Measurements from ENCODE around the gene ZMYM2.

Gene ZMYM2

DNA sequence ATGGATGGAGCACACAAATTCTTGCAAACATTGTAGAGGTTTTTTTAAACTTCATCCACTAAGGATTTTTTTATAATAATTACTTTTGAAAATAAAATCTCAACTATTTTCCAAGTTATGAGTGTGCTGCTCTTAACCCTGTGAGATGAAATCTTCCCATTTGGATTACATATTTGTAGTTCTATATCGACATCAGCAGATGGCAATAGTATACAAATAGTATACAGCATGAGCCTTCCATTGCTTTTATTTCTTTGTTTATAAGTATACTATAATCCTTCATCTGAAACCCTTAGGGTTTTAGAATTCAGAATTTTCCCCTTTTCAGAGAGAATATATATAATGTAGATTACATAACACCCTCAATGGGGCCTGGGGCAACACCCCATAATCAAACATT is 131.8 kb downstream of the ZMYM2 start:
- DNase-seq = no peak
- intact Hi-C loops (cut with DNase I) = loop anchor here (2.0 kb wide), 1 partner anchor 72 kb away; no protein-coding TSS in a partner anchor

DNA sequence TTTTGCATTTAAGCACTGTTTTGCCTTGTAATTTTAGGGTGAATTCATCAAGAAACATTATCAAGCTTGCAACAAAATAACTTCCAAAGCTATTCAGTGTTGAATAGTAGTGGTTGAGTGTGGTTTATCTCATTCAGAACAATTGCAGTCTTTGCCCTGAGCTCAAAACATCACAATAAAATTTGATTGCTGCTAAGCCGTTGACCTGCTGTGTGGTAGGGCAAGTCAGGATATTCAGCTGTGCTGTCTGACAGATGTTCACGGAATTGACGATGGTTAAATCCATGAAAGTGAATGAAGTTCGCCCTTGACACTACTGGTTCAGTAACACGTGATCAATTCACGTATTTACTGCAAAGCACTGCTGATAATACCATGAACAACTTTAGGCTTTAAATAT is 135.4 kb downstream of the ZMYM2 start:
- intact Hi-C loops (cut with DNase I) = no loop called here
- DNase-seq = no peak

DNA sequence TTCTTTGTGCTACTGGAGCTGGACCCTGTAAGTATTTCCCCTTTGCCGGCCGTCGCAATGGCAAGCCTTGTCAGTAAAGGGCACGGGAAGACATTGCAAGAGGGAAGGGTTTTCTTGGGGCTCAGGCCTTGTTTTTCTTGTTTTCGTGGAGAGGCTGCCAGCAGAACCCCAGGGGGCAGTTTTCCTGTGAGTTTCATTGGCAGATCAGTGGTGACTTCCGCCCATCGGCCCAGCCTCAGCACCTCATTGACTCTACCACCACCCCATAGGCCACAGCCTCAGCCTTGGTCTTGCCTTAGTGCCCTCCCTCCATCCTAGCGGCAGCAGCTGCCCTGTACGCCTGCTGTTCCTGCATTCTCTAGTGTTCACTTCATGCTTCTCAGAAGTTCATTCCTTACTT is 140.8 kb downstream of the ZMYM2 start:
- no peak for DNase-seq
- intact Hi-C loops (cut with DNase I) = no loop called here

DNA sequence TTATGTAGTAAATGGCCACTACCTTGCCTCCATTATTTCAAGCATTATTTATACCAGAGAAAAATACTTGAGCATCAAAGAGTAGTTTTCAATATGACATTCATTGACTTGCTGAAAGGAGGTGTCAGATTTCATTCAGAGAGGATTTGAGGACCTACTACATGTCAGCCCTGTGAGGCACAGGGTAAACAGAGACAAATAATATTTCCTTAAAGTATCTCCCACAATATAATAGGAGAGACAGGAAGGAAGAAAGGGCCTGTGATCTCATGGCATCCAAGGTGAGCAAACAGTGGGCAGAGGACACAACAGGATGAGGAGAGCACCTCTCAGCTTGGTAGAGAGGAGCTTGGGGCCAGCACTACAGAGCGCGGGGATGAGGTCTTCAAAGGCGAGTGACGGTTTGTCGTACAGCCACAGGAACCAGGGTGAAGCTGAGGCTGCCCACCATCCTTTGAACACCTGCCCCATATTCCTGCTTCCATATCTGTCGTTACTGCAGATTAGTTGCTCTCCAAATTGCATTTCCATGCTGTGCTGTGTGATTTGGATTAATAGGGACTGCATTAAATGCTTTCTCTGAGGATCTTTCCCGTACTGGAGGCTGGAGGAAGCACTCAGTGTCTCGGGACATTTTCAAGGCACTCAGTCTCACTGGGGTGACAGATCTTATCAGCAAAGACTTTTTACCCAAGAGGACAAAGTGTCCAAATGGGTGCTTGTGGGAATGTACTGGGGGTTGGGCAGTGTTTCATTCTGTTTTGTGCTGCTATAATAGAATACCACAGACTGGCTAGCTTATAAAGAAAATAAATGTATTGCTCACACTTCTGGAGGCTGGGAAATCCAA is 143.2 kb downstream of the ZMYM2 start:
- intact Hi-C loops (cut with DNase I) = no loop called here

DNA sequence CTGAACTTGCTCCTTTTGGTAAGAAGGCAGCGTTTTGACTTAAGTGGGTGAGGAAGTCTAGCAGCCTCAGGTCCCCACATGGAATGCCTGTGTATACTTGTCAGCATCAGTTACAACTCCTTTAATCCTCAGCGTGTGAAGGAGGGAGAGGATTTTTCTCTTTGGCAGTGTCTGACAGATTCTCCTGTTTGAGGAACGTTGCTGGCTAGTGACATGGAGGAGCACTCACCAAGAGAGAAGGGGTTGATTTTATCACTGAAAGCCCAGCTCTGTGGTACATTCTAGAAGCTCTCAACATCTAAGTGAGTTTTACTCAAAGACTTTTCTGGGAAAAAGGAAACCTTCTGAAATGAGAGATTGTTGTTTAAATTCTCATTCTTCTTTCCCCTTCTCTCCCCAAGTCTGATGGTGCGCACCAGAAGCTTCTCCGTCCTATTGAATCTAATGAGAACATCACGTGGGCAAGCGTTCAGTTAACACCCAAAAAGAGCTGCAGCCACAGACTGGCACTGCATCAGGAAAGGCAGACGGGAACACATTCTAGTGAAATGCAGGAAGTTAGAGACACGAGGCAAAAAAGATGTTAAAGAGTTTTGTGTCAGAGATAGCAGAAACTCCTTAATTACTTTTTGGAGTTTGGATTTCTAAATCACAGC is 144.1 kb downstream of the ZMYM2 start:
- intact Hi-C loops (cut with DNase I) = no loop called here
- DNase-seq = no peak

More for the DNA sequence above, 143.2 kb downstream of the ZMYM2 start:
- DNase-seq = no peak

DNA sequence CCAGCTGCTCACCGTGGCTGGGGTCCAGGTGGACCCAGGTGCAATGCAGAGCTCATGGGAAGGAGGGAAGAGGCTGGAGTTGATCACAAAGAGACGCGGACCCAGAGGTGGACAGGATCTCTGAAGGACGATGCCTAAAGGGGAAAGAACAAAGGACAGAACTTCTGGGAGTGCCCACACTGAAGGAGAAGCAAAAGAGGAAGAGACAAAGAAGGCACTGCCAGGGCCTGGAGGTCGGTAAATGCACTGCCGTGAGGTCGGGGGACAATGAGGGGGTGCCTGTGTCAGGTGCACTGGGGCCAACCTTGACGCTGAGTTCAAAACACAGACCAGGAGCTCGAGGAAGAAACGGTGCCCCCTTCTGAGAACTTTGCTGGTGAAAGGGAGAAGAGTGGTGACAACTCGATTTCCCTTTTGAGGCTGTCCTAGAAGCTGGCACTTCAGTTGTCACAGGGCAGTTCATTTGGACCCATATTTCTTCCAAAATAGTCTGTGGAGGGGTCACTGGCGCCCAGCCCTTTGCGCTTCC is 146.7 kb downstream of the ZMYM2 start:
- intact Hi-C loops (cut with DNase I) = no loop called here
- DNase-seq = no peak

DNA sequence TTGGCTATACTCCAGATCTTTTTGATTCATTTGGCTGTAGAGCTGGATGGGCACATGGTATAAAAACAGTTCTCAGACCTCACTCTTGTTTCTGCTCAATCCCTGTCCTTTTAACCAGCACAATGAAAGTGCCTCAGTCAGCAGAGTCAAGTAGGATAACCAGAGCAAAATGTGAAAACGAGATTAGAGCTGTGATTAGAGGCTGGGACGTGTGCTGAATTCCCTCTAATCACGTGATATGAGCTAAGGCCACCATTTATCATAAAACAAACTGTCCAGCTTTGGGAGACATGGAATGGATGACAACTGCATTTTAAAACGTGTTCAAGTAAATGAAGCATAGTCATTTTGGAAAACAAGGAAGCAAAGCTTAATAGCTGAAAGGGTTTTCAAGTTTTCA is 148.2 kb downstream of the ZMYM2 start:
- DNase-seq = no peak
- intact Hi-C loops (cut with DNase I) = no loop called here

DNA sequence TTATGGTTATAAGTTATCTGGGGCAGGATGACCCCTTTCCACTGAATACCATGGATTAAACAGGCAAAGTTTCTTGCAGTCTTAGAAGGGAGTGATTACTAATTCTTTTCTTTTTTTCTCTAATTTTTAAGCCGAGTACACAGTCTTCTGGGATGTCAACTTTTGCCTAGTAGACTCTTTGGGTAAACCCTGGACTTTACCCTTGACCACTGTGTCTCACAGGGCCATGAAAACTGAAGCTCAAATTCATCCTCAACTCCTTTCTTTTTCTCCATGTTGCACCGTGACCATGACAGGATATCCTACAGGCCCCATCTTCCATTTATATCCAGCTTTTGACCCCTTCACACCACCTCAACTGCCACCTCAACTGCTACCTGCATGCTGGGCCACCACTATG is 150.5 kb downstream of the ZMYM2 start:
- intact Hi-C loops (cut with DNase I) = no loop called here
- no peak for DNase-seq

DNA sequence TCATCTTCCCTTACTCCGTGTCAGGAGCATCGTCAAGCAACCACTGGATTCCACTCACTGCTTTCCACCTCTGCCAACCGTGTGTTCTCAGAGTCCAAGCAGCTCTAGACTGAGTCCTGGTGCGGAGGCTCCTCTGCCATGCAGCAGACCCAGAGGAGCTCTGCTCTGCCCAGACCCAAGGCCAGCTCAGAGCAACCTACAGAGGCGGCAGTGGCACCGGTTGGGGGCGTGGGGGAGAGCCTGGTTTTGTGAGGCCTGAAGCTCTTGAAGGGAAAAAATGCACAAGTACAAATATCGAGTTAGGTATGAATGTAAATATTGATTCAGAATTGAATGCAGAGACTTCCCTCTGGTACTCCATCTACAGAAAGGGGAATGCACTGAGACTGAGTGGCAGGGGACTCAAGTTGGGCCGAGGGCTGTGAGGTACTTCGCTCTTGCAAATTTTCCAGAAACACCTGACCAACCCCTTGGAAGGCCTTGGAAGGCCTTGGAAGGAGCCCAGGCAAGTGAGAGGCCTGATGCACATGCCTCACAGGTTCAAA is 155.6 kb downstream of the ZMYM2 start:
- intact Hi-C loops (cut with DNase I) = no loop called here
- DNase-seq = no peak

DNA sequence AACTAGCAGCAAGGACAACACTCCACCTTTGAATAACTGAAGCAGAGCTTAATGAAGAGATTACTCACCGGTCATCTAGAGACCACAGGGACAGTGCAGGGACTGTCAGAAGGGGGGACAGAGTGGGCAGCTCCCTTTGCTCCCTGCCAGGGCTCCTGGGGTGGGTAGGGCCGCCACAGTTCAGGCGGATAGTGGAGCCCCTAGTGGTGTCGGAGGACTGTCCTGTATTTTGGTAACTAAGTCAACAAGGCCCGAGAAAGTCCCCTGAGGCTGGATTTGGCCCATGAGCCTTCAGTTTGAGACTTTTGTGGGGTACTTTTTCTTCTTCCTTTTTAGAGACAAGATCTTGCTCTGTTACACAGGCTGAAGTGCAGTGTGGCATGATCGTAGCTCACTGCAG is 157.7 kb downstream of the ZMYM2 start:
- intact Hi-C loops (cut with DNase I) = no loop called here
- no peak for DNase-seq

DNA sequence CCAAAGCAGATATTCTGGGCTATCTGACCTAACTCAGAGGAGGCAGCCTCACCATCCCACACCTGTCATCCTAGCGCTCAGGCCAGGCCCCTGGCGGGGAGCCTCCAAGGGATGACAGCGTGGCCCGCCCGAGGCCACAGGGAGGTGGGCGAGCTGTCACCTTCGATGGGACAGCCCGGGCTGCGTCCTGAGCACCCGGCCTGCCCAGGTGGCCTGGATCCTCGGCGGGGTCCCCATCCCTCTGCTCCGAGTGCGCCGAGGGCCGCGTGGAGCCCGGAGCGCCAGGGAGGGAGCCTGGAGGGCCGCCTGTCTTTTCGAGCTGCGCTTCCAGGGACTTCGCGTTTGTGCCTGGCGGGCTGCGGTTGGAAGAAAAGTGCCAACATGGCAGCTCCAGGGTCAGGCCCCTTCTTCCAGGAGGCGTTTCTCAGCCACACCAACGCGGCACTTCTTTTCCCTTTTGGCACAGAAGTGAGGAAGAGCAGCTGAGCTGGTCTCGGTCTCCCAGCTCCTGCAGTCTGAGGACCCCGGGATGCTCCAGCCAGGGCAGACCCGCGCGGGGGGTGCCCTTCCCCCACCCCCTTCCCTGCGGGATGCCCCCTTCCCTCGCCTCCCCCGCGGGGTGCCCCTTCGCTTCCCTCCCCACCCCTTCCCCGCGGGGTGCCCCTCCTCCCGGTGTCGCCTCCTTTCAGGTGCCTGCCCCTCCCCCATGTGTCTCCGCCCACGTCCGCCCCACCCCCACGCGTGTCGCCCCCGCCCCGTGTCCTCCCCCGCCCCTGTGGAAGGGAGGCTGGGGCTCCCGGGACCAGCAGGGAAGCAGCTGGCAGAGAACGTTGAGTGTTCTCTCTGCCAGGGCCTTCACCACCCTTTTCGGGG is 160.0 kb downstream of the ZMYM2 start:
- peak; percentile 12 to 91 (median 48) for DNase-seq
- intact Hi-C loops (cut with DNase I) = no loop called here

DNA sequence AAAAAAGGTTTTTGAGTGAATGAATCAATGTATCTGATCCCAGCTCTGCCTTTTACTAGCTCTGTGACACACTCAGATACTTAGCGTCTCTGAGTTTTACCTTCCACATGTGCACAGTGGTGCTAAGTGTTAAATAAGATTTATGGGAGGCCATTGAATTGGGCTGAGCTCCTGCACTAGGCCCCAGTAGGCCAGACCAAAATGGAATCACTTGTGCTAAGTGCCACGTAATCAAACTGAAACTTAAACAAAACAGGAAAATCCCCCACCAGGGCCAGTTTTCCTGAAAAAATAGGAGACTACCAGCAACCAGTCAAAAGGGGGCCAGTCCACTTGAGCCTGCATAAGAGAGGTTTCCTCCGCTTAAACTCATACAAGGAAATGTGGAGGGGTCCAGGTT is 161.4 kb downstream of the ZMYM2 start:
- intact Hi-C loops (cut with DNase I) = no loop called here
- no peak for DNase-seq

DNA sequence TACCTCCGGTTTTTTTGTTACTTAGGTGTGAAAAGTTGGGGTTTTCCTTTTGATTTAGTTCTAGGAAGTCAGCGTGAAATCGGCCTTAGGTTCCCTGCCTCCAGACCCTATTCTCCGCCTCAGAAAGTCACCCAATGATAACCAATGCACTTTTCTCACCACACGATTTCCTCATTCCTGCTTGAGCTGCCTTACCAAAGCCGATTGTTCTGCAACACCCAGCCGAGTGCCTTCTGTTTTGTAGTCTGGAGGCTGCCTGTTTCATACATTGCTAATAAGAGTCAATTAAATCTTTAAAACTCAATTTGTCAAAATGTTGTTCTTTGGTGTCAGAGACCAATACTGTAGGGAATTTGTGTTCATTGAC is 162.6 kb downstream of the ZMYM2 start:
- DNase-seq = no peak
- intact Hi-C loops (cut with DNase I) = no loop called here

DNA sequence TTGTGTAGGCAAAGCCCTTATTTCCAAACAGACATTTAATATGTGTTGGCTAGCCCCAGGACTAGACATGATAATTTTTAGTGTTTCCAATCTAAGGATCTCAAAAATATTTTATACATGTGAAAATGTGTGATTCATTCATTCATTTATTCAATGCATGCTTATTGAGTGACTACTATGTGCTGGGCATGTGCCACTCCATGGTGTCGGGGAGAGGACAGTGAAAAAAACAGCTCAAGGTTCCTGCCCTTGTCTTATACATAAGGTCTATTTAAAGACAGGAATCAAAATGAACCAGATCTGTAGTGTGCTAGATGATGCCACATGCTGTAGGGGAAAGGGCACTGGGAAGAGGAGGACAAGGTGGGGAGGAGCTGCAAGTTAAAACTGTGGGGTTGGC is 165.8 kb downstream of the ZMYM2 start:
- no peak for DNase-seq

DNA sequence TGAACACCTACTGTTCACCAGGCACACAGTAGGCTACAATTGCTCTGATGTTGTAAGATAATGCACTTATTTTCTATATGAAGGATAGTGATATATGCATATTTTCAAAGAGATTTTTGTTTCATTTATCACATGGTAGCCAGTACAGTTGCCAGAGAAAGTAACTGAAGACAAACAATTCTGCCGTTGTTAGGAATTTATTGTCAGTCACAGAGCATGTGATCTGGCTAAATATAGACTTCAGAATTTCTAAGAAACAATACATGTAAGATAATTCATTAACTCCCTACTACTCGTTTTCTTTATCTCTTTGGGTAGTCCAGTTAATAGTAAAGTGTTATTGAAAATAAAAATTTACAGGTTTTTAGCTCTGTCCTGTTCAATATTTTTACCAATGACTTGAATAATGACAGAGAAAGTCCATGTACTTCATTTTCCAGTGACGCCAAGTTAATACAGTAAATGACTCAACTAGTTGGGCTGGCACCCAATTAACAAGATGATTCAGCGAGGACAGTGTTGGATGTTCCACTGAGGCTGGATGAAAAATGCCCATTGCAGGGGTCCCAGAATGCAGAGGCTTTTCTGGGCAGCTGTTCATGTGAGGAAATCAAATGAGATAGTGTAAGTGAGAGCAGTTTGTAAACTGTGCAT is 166.7 kb downstream of the ZMYM2 start:
- no peak for DNase-seq
- intact Hi-C loops (cut with DNase I) = no loop called here

More for the DNA sequence above, 165.8 kb downstream of the ZMYM2 start:
- intact Hi-C loops (cut with DNase I) = no loop called here

DNA sequence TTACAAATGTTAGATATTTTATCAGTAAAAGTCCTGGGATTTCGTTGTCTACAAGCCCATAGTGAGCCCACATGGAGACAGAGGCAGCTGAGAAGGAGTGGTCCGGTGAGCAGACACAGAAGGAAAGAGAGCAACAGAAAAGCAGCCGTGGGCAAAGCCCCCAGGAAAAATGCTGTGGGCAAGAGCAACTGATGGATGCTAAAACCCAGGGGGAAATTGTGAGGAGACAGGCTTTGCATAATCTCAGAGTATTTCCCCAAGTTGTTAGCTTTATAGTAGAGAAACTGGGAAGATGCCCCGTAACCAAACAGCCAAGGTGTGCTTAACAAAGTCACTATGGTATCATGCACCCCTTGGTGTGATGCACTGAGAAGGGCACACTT is 167.2 kb downstream of the ZMYM2 start:
- intact Hi-C loops (cut with DNase I) = no loop called here
- no peak for DNase-seq

DNA sequence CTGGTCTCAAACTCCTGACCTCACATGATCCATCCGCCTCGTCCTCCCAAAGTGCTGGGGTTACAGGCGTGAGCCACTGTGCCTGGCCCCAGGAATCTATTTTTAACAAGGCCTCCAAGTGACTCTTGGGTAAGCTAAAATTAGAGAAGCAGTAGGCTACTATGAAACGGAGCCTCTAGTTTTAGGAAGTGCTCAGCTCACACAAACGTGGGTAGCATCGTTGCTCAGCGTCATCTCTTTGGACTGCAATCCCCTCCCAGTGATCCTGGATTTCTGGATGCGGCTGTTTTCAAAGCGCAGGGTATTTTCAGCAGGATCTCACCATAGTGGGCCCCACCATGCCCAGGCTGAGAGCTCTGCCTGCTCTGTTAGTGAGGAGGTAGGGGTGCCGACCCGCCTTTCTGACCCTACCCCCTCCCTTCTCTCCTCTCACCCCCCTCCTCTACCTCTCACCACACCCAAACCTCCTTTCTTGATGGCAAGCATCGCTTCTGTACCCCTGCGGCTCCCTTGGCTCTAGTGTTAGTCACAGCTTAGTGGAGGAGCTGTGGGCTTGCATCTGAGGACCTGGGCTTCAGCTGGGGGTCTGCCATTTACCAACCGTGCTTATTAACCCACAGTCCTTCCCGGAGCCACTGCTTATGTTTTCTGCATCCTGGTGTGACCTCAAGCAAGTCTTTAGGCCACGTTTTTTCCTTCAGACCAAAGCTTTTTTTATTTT is 168.2 kb downstream of the ZMYM2 start:
- no peak for DNase-seq
- intact Hi-C loops (cut with DNase I) = no loop called here

DNA sequence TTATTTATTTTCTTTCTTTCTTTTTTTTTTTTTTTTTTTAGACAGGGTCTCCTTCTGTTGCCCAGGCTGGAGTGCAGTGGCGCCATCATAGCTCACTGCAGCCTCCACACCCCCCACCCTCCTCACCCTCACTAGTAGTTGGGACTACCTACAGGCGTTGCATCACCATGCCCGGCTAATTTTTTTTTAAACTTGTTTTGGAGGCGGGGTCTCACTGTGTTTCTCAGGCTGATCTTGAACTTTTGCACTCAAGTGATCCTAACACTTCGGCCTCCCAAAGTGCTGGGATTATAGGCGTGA is 168.7 kb downstream of the ZMYM2 start:
- DNase-seq = no peak
- intact Hi-C loops (cut with DNase I) = no loop called here

DNA sequence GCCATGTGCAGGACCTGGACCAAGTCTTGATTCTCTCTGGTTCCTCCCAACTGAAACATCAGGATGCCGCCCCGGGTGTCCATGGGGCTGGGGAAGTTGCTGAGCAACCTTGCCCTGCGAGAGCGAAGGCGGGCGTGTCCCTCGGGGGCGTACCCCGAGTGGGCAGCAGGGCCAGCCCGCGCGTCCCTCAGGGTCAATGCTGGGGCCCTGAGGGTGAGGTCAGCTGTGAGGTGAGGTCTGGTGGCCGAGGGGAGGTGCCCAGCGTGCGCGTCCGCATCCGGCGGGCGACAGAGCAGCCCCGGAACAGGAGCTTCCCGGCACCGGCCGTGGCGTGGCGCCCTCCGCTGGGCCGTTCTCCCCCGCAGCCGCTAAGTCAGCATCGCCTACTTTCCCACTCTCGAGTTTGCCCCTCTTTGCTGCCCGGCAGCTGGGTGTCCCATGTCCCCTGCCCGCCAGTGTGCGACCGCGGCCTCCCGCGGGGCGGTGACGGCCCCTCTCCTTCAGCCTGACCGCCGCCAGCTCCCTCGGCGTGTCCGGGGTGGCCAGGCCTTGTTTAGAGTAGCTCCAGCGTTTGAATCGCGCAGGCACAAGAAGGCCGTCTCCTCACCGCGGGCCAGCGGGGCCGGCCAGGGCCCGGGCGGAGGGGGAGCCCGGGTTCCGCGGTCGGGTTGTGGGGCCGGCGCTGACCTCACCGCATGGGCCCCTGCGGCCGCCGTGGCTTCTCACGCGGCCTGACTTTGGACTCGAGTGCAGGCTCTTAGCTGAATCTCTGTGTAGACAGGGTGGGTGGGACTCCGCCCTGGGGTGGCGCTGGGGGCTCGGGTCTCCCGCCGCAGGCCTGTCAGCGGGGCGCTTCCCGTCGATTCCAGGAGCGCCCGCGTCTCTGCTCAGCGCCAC is 169.3 kb downstream of the ZMYM2 start:
- peak in 9 of 10 donors; percentile 18 to 93 (median 62) for DNase-seq
- intact Hi-C loops (cut with DNase I) = no loop called here
